GM12874 (cell line): Measurements from ENCODE around the gene ZNF536.

ENCODE experiments used
- TF ChIP-seq, protein P1 (sequence below): IDR thresholded peaks from 2 replicates; pipeline ENCODE4 v1.5.1; 2011; ENCODE audit warnings: low read depth, mild to moderate bottlenecking, control low read depth, low read length, moderate library complexity; ENCODE audit not compliant: insufficient read depth

Gene ZNF536

DNA sequence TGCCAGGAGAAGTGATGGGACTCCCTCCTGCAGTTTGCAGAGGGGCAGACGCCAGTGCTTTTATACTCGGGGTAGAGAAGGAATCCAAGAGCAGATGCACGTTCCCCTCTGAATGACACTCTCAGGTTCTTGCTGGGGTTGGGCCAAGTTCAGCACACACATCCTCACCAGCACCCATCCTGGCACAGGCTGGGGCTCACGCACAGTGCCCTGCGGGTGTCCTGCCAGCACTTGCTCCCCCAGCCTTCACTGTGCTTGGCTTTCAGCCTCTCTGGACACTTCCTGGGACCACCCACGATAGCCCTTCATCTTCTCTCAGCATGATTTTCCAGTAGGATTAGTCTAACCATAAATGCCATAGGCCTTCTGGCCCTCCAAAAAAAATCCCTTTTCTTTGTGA lies 158.6 kb downstream of the ZNF536 start:
- TF ChIP-seq, protein P1, sequence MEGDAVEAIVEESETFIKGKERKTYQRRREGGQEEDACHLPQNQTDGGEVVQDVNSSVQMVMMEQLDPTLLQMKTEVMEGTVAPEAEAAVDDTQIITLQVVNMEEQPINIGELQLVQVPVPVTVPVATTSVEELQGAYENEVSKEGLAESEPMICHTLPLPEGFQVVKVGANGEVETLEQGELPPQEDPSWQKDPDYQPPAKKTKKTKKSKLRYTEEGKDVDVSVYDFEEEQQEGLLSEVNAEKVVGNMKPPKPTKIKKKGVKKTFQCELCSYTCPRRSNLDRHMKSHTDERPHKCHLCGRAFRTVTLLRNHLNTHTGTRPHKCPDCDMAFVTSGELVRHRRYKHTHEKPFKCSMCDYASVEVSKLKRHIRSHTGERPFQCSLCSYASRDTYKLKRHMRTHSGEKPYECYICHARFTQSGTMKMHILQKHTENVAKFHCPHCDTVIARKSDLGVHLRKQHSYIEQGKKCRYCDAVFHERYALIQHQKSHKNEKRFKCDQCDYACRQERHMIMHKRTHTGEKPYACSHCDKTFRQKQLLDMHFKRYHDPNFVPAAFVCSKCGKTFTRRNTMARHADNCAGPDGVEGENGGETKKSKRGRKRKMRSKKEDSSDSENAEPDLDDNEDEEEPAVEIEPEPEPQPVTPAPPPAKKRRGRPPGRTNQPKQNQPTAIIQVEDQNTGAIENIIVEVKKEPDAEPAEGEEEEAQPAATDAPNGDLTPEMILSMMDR: no peak

DNA sequence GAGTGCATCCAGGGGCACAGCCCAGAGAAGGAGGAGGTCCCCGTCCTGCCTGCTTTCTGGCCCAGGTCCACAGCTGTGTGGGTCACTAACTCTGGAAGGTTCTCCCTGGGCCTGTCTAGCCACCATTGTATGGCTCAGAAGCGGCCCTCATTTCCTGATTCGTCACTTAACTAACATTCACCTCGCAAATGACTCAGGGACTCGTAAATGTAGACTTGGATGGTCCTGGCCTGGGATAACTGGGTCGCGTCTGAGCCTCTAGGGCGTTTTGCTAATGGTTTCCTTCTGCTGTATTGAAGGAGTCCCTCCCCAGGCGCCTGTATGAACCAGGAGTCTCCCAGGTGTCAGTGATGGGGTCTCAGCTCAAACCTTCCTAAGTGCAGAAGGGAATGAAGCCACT lies 162.8 kb downstream of the ZNF536 start:
- TF ChIP-seq, protein P1: no peak

DNA sequence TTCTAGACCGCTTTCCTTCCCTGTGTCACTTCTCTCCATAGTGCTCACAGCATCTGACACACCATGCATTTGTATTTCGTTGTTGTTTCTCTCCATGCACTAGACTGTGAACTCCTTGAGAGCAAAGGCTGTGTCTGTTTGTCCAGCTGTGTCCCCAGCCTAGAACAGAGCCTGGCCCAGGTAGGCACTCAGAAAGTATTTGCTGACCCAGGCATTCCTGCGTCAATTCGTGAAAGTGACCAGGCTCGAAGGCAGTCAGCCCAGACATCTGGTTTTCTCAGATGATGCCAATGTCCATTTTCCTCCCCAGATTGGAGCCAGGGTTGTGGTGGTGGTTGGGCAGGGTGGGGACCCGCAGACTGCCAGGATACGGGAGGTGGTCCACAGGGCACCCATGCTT lies 164.8 kb downstream of the ZNF536 start:
- TF ChIP-seq, protein P1: no peak

DNA sequence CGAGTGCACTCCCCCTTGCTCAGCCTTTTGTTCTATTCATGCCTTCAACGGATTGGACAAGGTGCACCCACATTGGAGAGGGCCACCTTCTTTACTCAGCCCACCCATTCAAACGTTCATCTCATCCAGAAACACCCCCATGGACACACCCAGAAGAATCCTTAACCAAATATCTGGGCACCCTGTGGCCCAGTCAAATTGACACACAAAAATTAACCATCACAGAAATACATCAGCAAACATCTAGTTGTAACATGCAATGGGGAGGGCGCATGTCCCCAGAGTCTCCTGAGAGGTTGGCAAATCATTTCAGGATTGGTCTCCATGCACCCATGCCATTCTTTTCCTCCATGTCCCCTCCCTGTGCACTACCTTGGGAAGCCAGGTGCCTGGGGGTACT lies 167.1 kb downstream of the ZNF536 start:
- TF ChIP-seq, protein P1: no peak

DNA sequence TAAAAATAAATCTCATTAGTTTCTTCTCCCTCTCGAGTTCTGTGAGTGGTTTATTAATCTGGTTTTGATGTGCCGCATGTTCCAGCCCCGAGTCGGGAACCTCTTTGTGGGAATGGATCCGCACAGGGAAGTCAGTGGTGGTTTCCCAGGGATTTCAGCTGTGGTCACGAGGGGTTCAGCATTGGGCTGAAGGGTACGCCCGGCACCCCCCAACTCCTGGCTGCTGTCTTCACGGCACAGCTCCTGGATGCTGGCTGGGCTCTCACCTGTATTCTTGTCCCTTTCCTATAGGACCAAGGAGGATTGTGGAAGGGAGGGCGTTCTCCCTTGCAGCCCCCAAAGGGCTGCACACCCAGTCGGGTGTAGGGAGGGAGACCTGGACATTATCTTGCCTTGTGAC lies 167.8 kb downstream of the ZNF536 start:
- TF ChIP-seq, protein P1: no peak

DNA sequence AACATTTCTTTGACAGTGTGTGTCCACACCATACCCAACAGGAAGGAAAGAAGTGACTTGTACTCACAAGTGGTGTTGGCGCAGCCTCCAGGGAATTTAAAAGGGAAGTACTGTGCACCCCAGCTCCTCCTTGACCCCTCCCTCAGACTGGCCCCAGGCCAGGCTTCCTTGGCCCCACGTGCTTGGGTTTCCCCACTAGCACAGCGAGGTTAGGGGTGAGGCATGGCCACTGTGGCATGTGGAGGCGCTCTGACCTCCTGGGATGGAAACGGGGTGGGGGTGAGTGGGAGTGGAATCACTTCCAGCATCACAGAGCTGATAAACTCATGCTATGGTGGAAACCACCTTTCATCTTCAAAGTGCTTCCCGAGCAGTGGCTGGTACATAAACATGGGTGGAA lies 168.6 kb downstream of the ZNF536 start:
- TF ChIP-seq, protein P1: no peak

DNA sequence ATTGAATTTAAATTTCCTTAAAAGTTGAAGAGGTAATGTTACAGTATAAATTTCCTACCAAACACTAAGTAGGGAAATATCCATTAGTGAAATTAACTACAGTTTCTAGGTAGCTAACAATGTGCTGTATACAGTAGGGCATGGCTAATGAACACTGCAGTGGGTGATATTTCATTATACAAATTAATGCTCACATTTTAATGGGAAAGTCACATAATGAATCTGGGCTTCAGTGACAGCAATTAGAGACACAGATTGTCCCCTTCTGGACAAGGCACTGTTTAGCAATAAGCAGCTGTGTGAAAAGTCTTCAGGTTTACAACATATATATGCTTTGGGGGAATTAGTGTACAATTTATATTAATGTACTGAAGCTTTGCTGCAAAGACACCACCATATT lies 169.4 kb downstream of the ZNF536 start:
- TF ChIP-seq, protein P1: no peak
